Fibroblast of villous mesenchyme (primary cell): Measurements from ENCODE around the gene RIT2. TPM values are rescaled to one million over a fixed set of nuclear protein-coding genes. Genes with fewer than 3 reads are reported as not detected.

Source experiments
- DNase-seq: peaks from one replicate; pipeline ENCODE4 v3.0.0-alpha.2; 2010; ENCODE audit warnings: low read depth
- H3K4me3 ChIP-seq: 2 replicates; pipeline ENCODE4 v1.5.1; 2011; ENCODE audit warnings: low read depth, mild to moderate bottlenecking, low read length
- total RNA-seq: library from RNA; depleted of rRNA; stranded (reverse); fragments of >200 nt; gene quantifications from 2 replicates; pipeline ENCODE4 v1.2.3, GENCODE V29; 2012
- TF ChIP-seq, protein P1 (sequence below): IDR thresholded peaks from 2 replicates; pipeline ENCODE4 v1.5.1; 2012; ENCODE audit warnings: low read depth, mild to moderate bottlenecking, low read length; ENCODE audit not compliant: insufficient read depth

RIT2 gene
- total RNA-seq, 1 donor, result not detected

GRCh38 chr18:42824178-42824577 lies 291.3 kb downstream of the RIT2 start:
- TF ChIP-seq, protein P1, sequence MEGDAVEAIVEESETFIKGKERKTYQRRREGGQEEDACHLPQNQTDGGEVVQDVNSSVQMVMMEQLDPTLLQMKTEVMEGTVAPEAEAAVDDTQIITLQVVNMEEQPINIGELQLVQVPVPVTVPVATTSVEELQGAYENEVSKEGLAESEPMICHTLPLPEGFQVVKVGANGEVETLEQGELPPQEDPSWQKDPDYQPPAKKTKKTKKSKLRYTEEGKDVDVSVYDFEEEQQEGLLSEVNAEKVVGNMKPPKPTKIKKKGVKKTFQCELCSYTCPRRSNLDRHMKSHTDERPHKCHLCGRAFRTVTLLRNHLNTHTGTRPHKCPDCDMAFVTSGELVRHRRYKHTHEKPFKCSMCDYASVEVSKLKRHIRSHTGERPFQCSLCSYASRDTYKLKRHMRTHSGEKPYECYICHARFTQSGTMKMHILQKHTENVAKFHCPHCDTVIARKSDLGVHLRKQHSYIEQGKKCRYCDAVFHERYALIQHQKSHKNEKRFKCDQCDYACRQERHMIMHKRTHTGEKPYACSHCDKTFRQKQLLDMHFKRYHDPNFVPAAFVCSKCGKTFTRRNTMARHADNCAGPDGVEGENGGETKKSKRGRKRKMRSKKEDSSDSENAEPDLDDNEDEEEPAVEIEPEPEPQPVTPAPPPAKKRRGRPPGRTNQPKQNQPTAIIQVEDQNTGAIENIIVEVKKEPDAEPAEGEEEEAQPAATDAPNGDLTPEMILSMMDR, result no peak
- no peak overlapping the region for H3K4me3 ChIP-seq
- no peak for DNase-seq

- no peak overlapping the region for H3K4me3 ChIP-seq
- TF ChIP-seq, protein P1, result no peak
- DNase-seq, result no peak
Observed at GRCh38 chr18:42822711-42823110, 292.8 kb downstream of the RIT2 start.

DNA sequence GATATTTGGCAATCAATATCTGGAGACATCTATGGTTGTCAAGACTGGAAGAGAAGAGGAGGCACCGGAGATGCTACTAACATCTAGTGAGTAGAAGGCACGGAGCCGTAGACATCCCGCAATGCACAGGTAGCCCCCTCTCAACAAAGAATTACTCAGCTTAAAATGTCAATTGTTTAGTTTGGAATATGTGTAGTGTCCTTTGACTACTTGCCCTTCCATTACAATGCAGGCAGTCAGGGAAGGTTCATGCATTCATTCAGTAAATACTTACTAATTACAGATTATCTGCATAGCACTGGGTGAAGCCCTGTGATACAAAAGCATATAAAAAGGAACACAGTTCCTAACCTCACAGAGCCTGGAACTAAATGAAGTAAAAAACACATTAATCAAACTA lies 294.0 kb downstream of the RIT2 start:
- DNase-seq, result no peak
- no peak overlapping the region for H3K4me3 ChIP-seq
- TF ChIP-seq, protein P1, result no peak

DNA sequence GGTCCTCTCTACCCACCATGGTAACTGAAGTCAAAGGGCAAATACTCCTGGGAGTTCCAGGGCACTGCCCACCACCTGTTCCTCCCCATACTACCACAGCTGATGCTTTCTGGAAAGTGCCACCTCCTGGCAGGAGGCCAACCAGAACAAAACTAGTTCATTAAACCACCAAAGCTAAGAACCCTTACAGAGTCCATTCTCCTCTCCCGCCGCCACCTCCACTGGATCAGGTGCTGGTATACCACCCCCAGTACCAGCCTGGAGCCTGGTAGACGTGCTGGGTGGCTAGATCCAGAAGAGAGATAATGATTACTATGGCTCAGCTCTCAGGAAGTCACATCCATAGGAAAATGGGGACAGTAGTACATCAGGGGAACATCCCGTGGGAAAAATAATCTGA lies 300.9 kb downstream of the RIT2 start:
- TF ChIP-seq, protein P1, result no peak
- H3K4me3 ChIP-seq, result no peak overlapping the region
- DNase-seq, result no peak

GRCh38 chr18:42814184-42814583 lies 301.3 kb downstream of the RIT2 start:
- TF ChIP-seq, protein P1, result no peak
- no peak overlapping the region for H3K4me3 ChIP-seq
- DNase-seq, result no peak

GRCh38 chr18:42813570-42813969 lies 301.9 kb downstream of the RIT2 start:
- TF ChIP-seq, protein P1, result no peak

DNA sequence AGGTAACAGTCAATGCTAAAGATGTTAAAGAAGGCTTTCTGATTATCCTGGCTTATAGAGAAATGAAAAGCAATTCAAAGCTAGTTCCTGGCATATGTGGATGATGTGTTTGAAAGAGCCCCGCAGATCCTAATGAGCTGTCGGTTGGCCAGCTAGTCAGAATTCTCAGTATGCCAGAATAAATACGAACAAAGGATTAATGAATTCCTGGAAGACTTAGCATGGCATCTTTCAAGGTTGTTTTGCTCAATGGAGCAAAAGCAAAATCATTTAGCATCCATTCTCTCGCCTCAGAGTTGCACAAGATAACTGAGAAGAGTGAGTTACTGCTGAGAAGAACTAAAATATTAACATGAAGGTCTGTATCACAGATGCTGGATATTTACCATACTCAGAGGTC lies 307.6 kb downstream of the RIT2 start:
- DNase-seq, result no peak
- H3K4me3 ChIP-seq, result no peak overlapping the region
- TF ChIP-seq, protein P1, result no peak

More at GRCh38 chr18:42813570-42813969, 301.9 kb downstream of the RIT2 start:
- no peak overlapping the region for H3K4me3 ChIP-seq
- no peak for DNase-seq
